Stomach (tissue), 4 donors: Measurements from ENCODE around the gene COA4.

ENCODE experiments used
- CTCF ChIP-seq, 7 experiments: fragments of 450-650 bp in 4 of 7; fragments of 200-600 bp in 3 of 7; sonication (generic) in 3 of 7; IDR thresholded peaks; one replicate each; pipeline ENCODE4 v1.5.1; 2016 to 2019; ENCODE audit warnings: antibody characterized with exemption in 7 of 7, control low read depth in 2 of 7, mild to moderate bottlenecking in 1 of 7
- EP300 ChIP-seq: sonication (generic); formaldehyde crosslinking; IDR thresholded peaks from one replicate; pipeline ENCODE4 v1.6.1; 2017; ENCODE audit warnings: antibody characterized with exemption
- POLR2A ChIP-seq, 4 donors: fragments of 450-650 bp; IDR thresholded peaks; one replicate each; pipeline ENCODE4 v1.6.1; 2016; ENCODE audit warnings: antibody characterized with exemption in 4 of 4, control low read depth in 2 of 4, mild to moderate bottlenecking in 1 of 4, moderate library complexity in 1 of 4

DNA sequence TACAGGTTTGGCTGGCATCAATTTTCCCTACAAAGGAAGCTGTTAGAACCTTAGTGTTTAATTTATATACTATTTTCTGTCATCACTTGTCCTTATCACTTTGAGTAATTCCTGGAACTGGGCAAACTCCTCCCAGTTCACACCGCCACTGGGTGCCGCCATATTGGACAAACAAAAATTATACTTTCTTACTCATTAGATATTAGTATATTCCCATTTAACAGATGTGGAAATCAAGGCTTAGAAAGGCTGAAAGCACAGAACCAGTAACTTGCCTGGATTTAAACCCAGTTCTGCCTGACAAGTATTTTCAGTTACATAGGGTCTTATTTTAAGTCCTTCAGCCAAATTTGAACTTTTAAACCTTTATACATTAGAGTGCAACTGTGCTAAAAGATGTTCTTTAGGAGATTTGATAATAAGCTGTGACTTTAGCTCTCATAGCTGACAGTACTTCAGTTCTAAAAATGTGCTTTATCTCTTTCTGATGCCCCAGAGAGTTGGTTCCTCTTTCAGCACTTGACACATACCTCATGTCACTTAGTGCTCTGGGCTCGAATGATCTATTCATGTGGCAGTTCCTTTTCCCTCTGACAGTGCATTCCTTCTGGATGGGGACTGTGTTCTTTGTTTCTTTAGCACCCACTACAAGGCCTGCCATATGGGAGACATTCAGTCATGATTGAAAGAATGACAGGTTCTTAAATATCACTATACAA lies 25.4 kb downstream of the COA4 start:
- TF ChIP-seq POLR2A (IDR thresholded peaks at IDR 0.05) (no peak), CTCF (IDR thresholded peaks at IDR 0.05) (no peak), EP300 (no peak)
